SK-N-SH (cell line): Measurements from ENCODE around the gene CD96.

Experiments used
- CTCF ChIP-seq: fragments of 200-600 bp; sonication (generic); IDR thresholded peaks from 2 replicates; pipeline ENCODE4 v1.6.1; 2017; ENCODE audit warnings: antibody characterized with exemption, mild to moderate bottlenecking, moderate library complexity
- GABPA ChIP-seq: IDR thresholded peaks from 2 replicates; pipeline ENCODE4 v1.4.0; 2012; ENCODE audit warnings: low read depth, mild to moderate bottlenecking
- JUND ChIP-seq: IDR thresholded peaks from 2 replicates; pipeline ENCODE4 v1.4.0; 2012
- MAX ChIP-seq: IDR thresholded peaks from 2 replicates; pipeline ENCODE4 v1.4.0; 2012; ENCODE audit warnings: low read depth
- NRF1 ChIP-seq: IDR thresholded peaks from 2 replicates; pipeline ENCODE4 v1.6.1; 2012; ENCODE audit warnings: low read depth, mild to moderate bottlenecking, low read length
- POLR2AphosphoS5 ChIP-seq: IDR thresholded peaks from 2 replicates; pipeline ENCODE4 v1.6.1; 2012; ENCODE audit warnings: low read depth, low read length
- SIN3A ChIP-seq: IDR thresholded peaks from 2 replicates; pipeline ENCODE4 v1.6.1; 2012; ENCODE audit warnings: low read depth, mild to moderate bottlenecking, low read length, moderate library complexity, borderline replicate concordance
- SMC3 ChIP-seq: IDR thresholded peaks from 2 replicates; pipeline ENCODE4 v1.6.1; 2012; ENCODE audit warnings: low read depth, low read length, improper control_type of control experiment
- TCF12 ChIP-seq: IDR thresholded peaks from 2 replicates; pipeline ENCODE4 v1.4.0; 2012
- USF1 ChIP-seq: IDR thresholded peaks from 2 replicates; pipeline ENCODE4 v1.4.0; 2012; ENCODE audit warnings: low read depth, borderline replicate concordance
- USF2 ChIP-seq: fragments of 150-350 bp; IDR thresholded peaks from 2 replicates; pipeline ENCODE4 v1.6.1; 2017; ENCODE audit warnings: antibody characterized with exemption, low read length, low read depth, borderline replicate concordance
- YY1 ChIP-seq: IDR thresholded peaks from 2 replicates; pipeline ENCODE4 v1.4.0; 2012; ENCODE audit warnings: low read depth, mild to moderate bottlenecking
- ZBTB33 ChIP-seq: IDR thresholded peaks from 2 replicates; pipeline ENCODE4 v1.4.0; 2012; ENCODE audit warnings: low read depth, borderline replicate concordance

- TF ChIP-seq CTCF (no peak), GABPA (no peak), JUND (no peak), POLR2AphosphoS5 (no peak), NRF1 (no peak), SIN3A (no peak), YY1 (no peak), SMC3 (no peak), USF2 (no peak), TCF12 (no peak), USF1 (no peak), MAX (no peak), ZBTB33 (no peak)
Measured at GRCh38 chr3:111595232-111595631, 53.2 kb downstream of the CD96 start, which contains the start of gene ZBED2.
